CD4-positive, alpha-beta T cell treated with Interferon alpha-2 for 1 hour (primary cell): ENCODE measurements around the gene TUBA3E.
"Not testable (repeated sequence)": the region's sequence is repeated elsewhere in the genome, so short reads cannot be mapped to it uniquely, and the experiment has no call there.

ENCODE experiments used
- DNase-seq, 2 donors: peaks; one replicate each; pipeline ENCODE4 v3.0.0-alpha.2; 2020 to 2022

The TUBA3E gene

GRCh38 chr2:130190237-130190636 lies 8.0 kb downstream of the TUBA3E start:
- DNase-seq, result no peak

- not testable (repeated sequence) for DNase-seq
Measured at GRCh38 chr2:130188958-130189357, 9.3 kb downstream of the TUBA3E start.

- not testable (repeated sequence) for DNase-seq
Measured at GRCh38 chr2:130187859-130188792, 10.1 kb downstream of the TUBA3E start.

- DNase-seq, result no peak
Measured at GRCh38 chr2:130187268-130187667, 11.0 kb downstream of the TUBA3E start.

- DNase-seq, result no peak
Measured at GRCh38 chr2:130186391-130186790, 11.8 kb downstream of the TUBA3E start.

GRCh38 chr2:130185896-130186295 lies 12.3 kb downstream of the TUBA3E start:
- no peak for DNase-seq

GRCh38 chr2:130185436-130185835 lies 12.8 kb downstream of the TUBA3E start:
- DNase-seq, result no peak

- DNase-seq, result no peak
Measured at GRCh38 chr2:130183512-130184373, 14.5 kb downstream of the TUBA3E start.

GRCh38 chr2:130182826-130183511 lies 15.3 kb downstream of the TUBA3E start:
- not testable (repeated sequence) for DNase-seq

GRCh38 chr2:130181880-130182682 lies 16.2 kb downstream of the TUBA3E start, which contains the start of gene MZT2B:
Gene MZT2B, plus strand, starts transcription at chr2:130182262. Its CDS starts 21 bp downstream, at chr2:130182283.
- DNase-seq, result peak; percentile 88 to 92

GRCh38 chr2:130181325-130181879 lies 16.8 kb downstream of the TUBA3E start, which contains the start of gene SMPD4:
Gene SMPD4, minus strand, starts transcription at chr2:130181602. Its CDS starts 5,010 bp downstream, at chr2:130176592.
- DNase-seq, result peak; percentile 98

- not testable (repeated sequence) for DNase-seq
Measured at GRCh38 chr2:130180404-130181324, 17.6 kb downstream of the TUBA3E start.

GRCh38 chr2:130174866-130175265 lies 23.4 kb downstream of the TUBA3E start:
- DNase-seq, result not testable (repeated sequence)

- no peak for DNase-seq
Measured at GRCh38 chr2:130169896-130170295, 28.3 kb downstream of the TUBA3E start.

- DNase-seq, result not testable (repeated sequence)
Measured at GRCh38 chr2:130169163-130169562, 29.1 kb downstream of the TUBA3E start.

- not testable (repeated sequence) for DNase-seq
Measured at GRCh38 chr2:130166611-130167010, 31.6 kb downstream of the TUBA3E start.

- DNase-seq, result no peak
Measured at GRCh38 chr2:130165293-130166016, 32.8 kb downstream of the TUBA3E start.

GRCh38 chr2:130162968-130163367 lies 35.3 kb downstream of the TUBA3E start:
- no peak for DNase-seq

- DNase-seq, result not testable (repeated sequence)
Measured at GRCh38 chr2:130162486-130162885, 35.8 kb downstream of the TUBA3E start.
